Stimulated activated CD4-positive, alpha-beta T cell treated with anti-CD3 and anti-CD28 coated beads, Interleukin-4, amount 100 ng/mL, for 48 hours (primary cell): Measurements from ENCODE around the gene EFNA5.

ENCODE experiments used
- DNase-seq, 2 donors: peaks; one replicate each; pipeline ENCODE4 v3.0.0-alpha.2; 2020; ENCODE audit warnings: low read depth in 2 of 2

The EFNA5 gene

DNA sequence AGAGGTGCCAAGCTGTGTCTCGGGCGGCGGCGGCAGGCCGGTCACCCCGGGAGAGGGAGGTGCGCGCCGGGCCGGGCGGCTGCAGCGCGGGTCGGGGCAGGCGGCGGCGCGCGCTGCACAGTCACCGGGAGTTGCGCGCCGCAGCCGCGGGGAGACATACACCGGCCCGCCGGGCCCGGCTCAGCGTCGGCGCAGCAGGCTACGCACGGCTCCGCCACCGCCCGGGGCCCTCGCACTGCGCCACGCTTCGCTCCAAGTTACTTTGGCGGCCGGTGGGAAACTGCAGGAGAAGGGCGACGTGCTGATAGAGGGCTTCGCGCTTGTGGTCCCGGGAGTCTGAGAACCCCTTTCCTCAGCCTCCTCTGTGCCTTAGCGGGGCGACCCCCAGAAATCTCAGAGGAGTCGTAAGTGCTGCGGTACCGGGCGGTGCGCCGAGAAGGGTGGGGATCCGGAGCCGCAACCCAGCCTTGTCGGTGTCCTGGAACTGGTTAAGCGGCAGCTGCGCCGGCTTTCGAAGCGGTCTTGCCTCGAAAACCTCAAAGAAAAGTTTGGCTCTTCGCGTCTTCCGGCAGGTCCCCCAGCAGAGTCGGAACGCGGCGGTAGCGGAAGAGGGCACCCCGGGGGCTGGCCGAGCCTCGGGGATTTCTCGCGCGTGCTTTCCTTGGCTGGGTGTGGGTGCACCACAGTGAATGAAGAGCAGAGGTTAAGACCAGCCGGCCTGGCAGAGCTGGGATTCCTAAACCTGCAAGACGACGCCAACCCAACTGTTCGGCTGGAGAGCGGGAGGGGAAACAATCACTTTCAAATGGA lies at the start of gene EFNA5:
Gene EFNA5, minus strand, starts transcription at position 6 of the 810 bp plus-strand sequence.
- DNase-seq, result no peak

GRCh38 chr5:107719034-107719606 lies 48.4 kb upstream of the EFNA5 start:
- DNase-seq, result no peak

- DNase-seq, result no peak
Measured at GRCh38 chr5:107717816-107718215, 47.1 kb upstream of the EFNA5 start.

DNA sequence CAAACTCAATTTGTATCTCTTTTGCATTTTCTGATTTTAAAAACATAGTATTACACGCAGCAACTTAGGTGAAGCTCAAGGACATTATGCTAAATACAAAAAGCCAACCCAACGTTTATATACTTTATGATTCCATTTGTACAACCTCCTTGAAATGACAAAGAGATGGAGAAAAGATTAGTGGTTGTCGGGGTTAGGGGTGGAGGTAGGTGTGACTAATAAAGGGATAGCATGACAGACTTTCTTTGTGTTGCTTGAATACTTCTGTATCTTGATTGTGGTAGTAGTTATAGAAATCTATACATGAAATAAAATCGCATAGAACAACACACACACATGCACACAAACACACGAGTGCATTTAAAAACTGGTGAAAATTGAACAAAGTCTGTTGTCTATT lies 42.5 kb upstream of the EFNA5 start:
- no peak for DNase-seq

GRCh38 chr5:107712359-107712870 lies 41.7 kb upstream of the EFNA5 start:
- DNase-seq, result no peak

GRCh38 chr5:107705402-107706014 lies 34.8 kb upstream of the EFNA5 start:
- no peak for DNase-seq

GRCh38 chr5:107704681-107705401 lies 34.1 kb upstream of the EFNA5 start:
- no peak for DNase-seq

- no peak for DNase-seq
Measured at GRCh38 chr5:107700481-107700880, 29.7 kb upstream of the EFNA5 start.

GRCh38 chr5:107699425-107699824 lies 28.7 kb upstream of the EFNA5 start:
- DNase-seq, result no peak

DNA sequence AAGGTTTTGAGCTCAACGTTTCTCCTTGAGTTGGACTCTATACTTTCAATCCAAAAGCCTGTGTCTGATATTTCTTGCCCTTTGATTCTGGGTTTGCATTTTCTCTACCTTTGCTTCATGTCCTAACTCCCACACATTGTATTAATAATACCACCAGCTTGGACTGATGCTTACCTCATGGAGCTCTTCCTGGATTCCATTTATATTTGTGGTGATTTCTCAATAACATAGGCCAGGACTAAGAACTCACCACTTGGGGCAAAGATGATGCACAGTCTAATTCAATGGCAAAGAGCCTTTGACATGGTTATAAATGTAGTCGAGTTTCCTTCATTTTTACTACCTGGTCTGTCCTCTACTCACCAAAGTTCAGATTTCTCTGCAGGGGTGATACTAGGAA lies 27.5 kb upstream of the EFNA5 start:
- DNase-seq, result no peak

- DNase-seq, result no peak
Measured at GRCh38 chr5:107696498-107696897, 25.8 kb upstream of the EFNA5 start.

DNA sequence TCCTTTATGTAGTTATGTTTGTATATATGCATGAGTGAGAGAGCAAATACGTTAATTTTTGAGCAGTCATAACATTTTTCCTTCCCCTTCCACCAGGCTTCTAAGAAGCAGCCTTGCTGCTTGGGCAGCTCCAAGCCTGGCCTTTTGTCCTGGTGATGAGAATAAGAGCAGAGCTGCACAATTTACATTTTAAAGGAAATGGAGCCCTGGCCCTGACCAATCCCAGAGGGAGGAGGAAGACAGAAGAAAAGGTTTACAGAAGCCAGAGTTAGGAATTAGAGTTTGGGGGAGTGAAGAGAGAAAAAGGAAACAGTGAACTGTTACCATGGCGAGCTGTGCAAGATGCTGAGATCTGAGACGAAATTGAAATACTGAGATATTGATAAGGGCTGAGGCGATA lies 25.3 kb upstream of the EFNA5 start:
- no peak for DNase-seq

DNA sequence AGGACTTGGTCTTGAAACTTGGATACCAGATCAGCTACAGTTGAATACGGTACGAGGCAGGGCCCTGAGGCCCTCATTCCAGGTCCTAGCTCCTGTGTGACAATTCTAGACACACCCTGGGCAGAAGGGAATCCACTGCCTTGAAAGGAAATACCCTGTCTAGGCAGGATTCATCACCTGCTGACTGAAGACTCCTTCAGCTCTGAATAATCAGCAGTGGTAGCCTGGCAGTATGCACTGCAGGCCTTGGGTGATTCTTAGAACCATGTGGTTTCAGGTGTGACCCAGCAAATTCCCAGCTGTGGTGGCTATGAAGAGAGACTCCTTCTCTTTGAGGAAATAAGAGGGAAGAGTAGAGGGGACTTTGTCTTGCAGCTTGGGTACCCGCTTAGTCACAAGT lies 17.2 kb upstream of the EFNA5 start:
- no peak for DNase-seq

DNA sequence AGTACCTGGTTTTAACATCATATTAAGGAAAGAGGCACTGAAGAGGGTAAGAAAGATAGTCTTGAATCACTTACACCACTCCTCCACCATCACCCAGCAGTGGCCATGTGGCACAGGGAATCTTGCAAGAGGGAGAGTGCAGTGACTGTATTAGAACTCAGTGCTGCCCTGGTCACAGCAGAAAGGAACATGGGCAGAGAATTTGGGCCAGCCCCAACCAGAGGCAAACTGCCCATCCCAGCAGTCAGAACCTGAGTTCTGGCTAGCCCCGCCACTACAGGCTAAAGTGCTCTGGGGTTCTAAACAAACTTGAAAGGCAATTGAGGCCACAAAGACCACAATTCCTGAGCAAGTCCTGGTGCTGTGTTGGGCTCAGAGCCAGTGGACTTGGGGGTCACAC lies 16.7 kb upstream of the EFNA5 start:
- DNase-seq, result no peak

DNA sequence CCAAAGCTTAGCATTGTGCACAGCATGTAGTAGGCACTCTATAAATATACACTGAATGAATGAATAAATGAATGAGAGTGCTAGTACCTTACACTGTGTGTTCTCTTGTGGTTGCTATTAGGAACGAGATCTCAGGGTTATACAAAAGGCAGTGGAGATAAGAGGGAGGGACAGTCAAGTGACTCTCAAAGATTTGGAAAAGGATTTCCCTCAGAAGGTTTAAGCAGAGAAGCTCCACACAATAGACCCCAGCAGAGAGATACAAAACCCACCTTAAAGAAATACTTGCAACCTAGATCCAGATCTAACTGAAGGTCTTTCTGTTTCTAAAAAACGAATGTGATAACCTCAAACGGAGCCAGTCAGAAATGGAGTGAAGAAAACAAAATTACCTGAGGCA lies 11.8 kb upstream of the EFNA5 start:
- DNase-seq, result no peak

- DNase-seq, result no peak
Measured at GRCh38 chr5:107680799-107681198, 10.1 kb upstream of the EFNA5 start.

DNA sequence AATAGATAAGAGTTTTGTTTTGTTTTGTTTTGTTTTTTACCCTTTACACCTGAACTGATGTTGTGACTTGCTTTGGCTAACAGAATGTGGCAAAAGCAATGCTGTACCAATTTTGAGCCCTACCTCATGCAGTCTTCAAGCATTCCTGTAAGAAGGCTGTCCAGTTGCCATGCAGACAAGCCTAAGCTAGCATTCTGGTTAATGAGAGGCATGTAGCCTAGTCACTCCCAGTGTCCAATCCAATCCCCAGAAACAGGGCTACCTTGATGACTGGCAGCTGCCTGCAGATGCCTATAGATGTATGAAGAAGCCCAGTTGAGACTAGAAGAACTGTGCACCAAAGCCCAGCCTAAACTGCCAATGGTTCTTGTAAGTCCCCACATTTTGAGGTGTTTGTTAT lies 9.4 kb upstream of the EFNA5 start:
- DNase-seq, result no peak

GRCh38 chr5:107676702-107677101 lies 6.0 kb upstream of the EFNA5 start:
- DNase-seq, result no peak

DNA sequence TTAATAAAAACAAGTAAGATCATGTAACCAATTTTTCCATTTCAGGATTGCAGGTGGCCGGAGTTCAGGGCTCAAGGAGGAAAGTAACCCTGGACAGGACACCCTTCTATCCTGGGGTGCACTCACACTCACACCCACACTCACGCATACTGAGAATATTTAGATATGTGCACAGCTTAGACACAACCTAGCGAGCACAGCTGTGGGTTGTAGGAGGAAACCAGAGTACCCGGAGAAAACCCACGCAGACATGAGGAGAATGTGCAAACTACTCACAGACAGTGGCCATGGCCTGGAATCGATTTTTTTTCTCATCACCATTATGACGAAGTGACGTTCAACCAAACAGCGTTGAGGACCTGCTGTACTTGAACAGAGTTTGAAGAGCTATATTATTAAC lies 4.5 kb upstream of the EFNA5 start:
- no peak for DNase-seq

GRCh38 chr5:107674655-107675054 lies 3.9 kb upstream of the EFNA5 start:
- DNase-seq, result no peak

DNA sequence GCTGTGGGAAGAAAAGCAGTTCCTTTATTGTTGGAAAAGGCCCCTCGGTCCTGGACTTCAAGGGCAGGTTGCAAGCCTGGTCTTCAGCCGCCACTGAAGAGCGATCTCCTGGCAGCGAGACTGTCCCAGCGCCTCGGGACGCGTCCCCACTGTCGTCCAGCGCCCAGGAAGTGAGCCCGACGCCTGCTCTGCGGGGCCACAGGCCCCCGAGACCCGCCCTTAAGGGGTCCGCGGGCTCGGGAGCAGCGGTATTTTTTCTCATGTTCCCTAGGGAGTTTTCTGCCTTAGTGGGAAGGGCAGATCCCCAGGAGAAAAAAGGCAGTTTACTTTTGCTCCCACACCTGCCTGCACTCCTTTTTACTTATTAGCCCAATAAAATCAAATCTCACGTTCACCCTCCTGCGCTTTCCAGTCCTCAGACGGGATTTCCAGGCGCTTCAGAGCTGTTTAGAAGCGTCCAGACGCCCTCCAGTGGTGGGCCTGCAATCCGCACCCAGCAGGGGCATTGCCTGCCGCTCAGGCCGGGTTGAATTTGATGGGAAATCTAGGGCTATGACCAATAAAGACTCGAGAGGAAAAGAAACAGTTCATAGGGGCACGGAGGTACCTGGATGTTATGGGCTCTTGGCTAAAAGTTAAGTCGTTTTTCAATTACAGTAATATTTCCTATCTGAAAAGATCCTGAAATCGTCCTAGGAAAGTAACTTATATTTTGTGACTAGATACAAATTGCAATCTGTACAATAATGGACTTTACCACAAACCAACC lies 2.8 kb upstream of the EFNA5 start:
- peak; percentile 69 to 74 for DNase-seq

DNA sequence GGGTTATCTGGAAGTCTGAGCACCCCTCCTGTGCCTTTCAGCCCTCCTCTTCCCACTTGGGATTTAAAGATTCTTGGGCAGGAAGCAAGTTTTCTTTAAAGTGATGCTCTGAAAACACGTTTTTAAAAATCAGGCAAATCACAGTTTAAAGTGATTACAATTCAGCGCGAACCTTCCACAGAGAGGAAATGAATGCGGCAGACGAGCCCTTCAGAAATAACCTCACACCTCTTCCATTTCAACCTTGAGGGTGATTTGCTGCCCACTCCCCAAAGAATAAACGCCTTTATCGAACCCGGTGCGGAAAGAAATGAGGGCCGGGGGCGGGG lies 2.3 kb upstream of the EFNA5 start:
- DNase-seq, result no peak
